WTC11 (cell line): ENCODE results near the gene XKRX. TPM values are rescaled to one million over a fixed set of nuclear protein-coding genes. Genes with fewer than 3 reads are reported as not detected.

Experiments
- ATAC-seq: fragments of 200-7000 bp; cut with Tn5 transposase; 2 replicates; pipeline ENCODE4 v1.10.0; 2021; ENCODE audit warnings: mild to moderate bottlenecking, moderate library complexity
- CTCF ChIA-PET: fragments of 300-600 bp; sonication (Branson Sonifier 250); formaldehyde crosslinking; loops from one replicate; lab custom pipeline; 2021; ENCODE audit warnings: antibody characterized with exemption; lab: Charles Lee
- POLR2A ChIA-PET: fragments of 350-600 bp; sonication (Branson Sonifier 250); formaldehyde crosslinking; loops from one replicate; lab custom pipeline; 2021; ENCODE audit warnings: antibody characterized with exemption; lab: Charles Lee
- DNase-seq: peaks from one replicate; pipeline ENCODE4 v3.0.0; 2021; ENCODE audit warnings: low spot score
- H3K27ac Mint-ChIP-seq: 2 replicates; pipeline ENCODE4 v1.8.0; 2021; ENCODE audit warnings: mixed read lengths
- H3K27me3 Mint-ChIP-seq: 2 replicates; pipeline ENCODE4 v1.8.0; 2021; ENCODE audit warnings: low read depth, mild to moderate bottlenecking, moderate library complexity, mixed read lengths
- H3K36me3 Mint-ChIP-seq: 2 replicates; pipeline ENCODE4 v1.8.0; 2021; ENCODE audit warnings: mixed read lengths
- H3K4me1 Mint-ChIP-seq: 2 replicates; pipeline ENCODE4 v1.8.0; 2022; ENCODE audit warnings: mixed read lengths
- H3K4me3 Mint-ChIP-seq: 2 replicates; pipeline ENCODE4 v1.8.0; 2021; ENCODE audit warnings: mild to moderate bottlenecking, moderate library complexity, mixed read lengths
- H3K9me3 Mint-ChIP-seq: 2 replicates; pipeline ENCODE4 v1.8.0; 2021; ENCODE audit warnings: mixed read lengths
- ATF1 ChIP-seq: sonication (generic); formaldehyde crosslinking; IDR thresholded peaks from 2 replicates; pipeline ENCODE4 v1.8.1; 2023; ENCODE audit warnings: mild to moderate bottlenecking, moderate library complexity, missing genetic modification reagents
- ELF4 ChIP-seq: sonication (generic); formaldehyde crosslinking; IDR thresholded peaks from 2 replicates; pipeline ENCODE4 v1.8.1; 2022; ENCODE audit warnings: low read depth, mild to moderate bottlenecking, moderate library complexity, missing genetic modification reagents
- ESRRA ChIP-seq: sonication (generic); formaldehyde crosslinking; IDR thresholded peaks from 2 replicates; pipeline ENCODE4 v1.8.1; 2022; ENCODE audit warnings: mild to moderate bottlenecking, missing genetic modification reagents, borderline replicate concordance
- ETV6 ChIP-seq: sonication (generic); formaldehyde crosslinking; IDR thresholded peaks from 2 replicates; pipeline ENCODE4 v1.8.1; 2022; ENCODE audit warnings: mild to moderate bottlenecking, missing genetic modification reagents
- GTF2I ChIP-seq: fragments of 250-450 bp; sonication (Bioruptor Pico); conservative IDR thresholded peaks from 2 replicates; pipeline ENCODE4 v1.4.0; 2021; ENCODE audit warnings: mild to moderate bottlenecking
- HMGA2 ChIP-seq: fragments of 250-450 bp; sonication (Bioruptor Pico); IDR thresholded peaks from 2 replicates; pipeline ENCODE4 v1.4.0; 2021; ENCODE audit warnings: mild to moderate bottlenecking, moderate library complexity
- IRF2 ChIP-seq: sonication (generic); formaldehyde crosslinking; IDR thresholded peaks from 2 replicates; pipeline ENCODE4 v1.8.0; 2022; ENCODE audit warnings: low read depth, missing genetic modification reagents, borderline replicate concordance
- KAT7 ChIP-seq: sonication (generic); formaldehyde crosslinking; IDR thresholded peaks from 2 replicates; pipeline ENCODE4 v1.8.1; 2023; ENCODE audit warnings: missing genetic modification reagents, mild to moderate bottlenecking, borderline replicate concordance
- NFE2L1 ChIP-seq: sonication (generic); formaldehyde crosslinking; IDR thresholded peaks from 2 replicates; pipeline ENCODE4 v1.8.1; 2023; ENCODE audit warnings: missing genetic modification reagents
- NR2C2 ChIP-seq: sonication (generic); formaldehyde crosslinking; IDR thresholded peaks from 2 replicates; pipeline ENCODE4 v1.8.0; 2022; ENCODE audit warnings: mild to moderate bottlenecking, missing genetic modification reagents
- SMAD3 ChIP-seq: sonication (generic); formaldehyde crosslinking; IDR thresholded peaks from 2 replicates; pipeline ENCODE4 v1.8.0; 2022; ENCODE audit warnings: missing genetic modification reagents, mild to moderate bottlenecking, borderline replicate concordance
- SMAD4 ChIP-seq: sonication (generic); formaldehyde crosslinking; IDR thresholded peaks from 2 replicates; pipeline ENCODE4 v1.8.0; 2022; ENCODE audit warnings: mild to moderate bottlenecking, missing genetic modification reagents
- SOX15 ChIP-seq: fragments of 250-450 bp; sonication (Bioruptor Pico); IDR thresholded peaks from 2 replicates; pipeline ENCODE4 v1.9.0; 2021; ENCODE audit warnings: mild to moderate bottlenecking
- ZBTB21 ChIP-seq: sonication (generic); formaldehyde crosslinking; IDR thresholded peaks from 2 replicates; pipeline ENCODE4 v1.8.1; 2023; ENCODE audit warnings: mild to moderate bottlenecking, missing genetic modification reagents, borderline replicate concordance
- ZNF138 ChIP-seq: sonication (generic); formaldehyde crosslinking; conservative IDR thresholded peaks from 2 replicates; pipeline ENCODE4 v1.8.1; 2022; ENCODE audit warnings: mild to moderate bottlenecking, moderate library complexity, missing genetic modification reagents
- ZNF232 ChIP-seq: sonication (generic); formaldehyde crosslinking; IDR thresholded peaks from 2 replicates; pipeline ENCODE4 v1.8.0; 2022; ENCODE audit warnings: mild to moderate bottlenecking, missing genetic modification reagents
- ZNF263 ChIP-seq: sonication (generic); formaldehyde crosslinking; IDR thresholded peaks from 2 replicates; pipeline ENCODE4 v1.8.1; 2022; ENCODE audit warnings: low read depth, mild to moderate bottlenecking, moderate library complexity, missing genetic modification reagents
- ZNF317 ChIP-seq: sonication (generic); formaldehyde crosslinking; IDR thresholded peaks from 2 replicates; pipeline ENCODE4 v1.8.1; 2023; ENCODE audit warnings: low read depth, mild to moderate bottlenecking, moderate library complexity, missing genetic modification reagents, borderline replicate concordance
- ZNF396 ChIP-seq: fragments of 250-450 bp; sonication (Bioruptor Pico); IDR thresholded peaks from 2 replicates; pipeline ENCODE4 v1.8.0; 2021; ENCODE audit warnings: mild to moderate bottlenecking, moderate library complexity, borderline replicate concordance
- total RNA-seq: library from RNA; stranded (reverse); gene quantifications from 3 replicates; pipeline ENCODE4 v1.2.3, GENCODE V29; 2021
- TF ChIP-seq, protein P1 (sequence below): sonication (generic); formaldehyde crosslinking; IDR thresholded peaks from 2 replicates; pipeline ENCODE4 v1.8.1; 2023; ENCODE audit warnings: mild to moderate bottlenecking, missing genetic modification reagents, moderate library complexity
- TF ChIP-seq, protein P2 (sequence below): fragments of 250-450 bp; sonication (Bioruptor Pico); IDR thresholded peaks from 2 replicates; pipeline ENCODE4 v1.9.0; 2021; ENCODE audit warnings: mild to moderate bottlenecking, borderline replicate concordance
- TF ChIP-seq, protein P3 (sequence below): fragments of 250-450 bp; sonication (Bioruptor Pico); IDR thresholded peaks from 2 replicates; pipeline ENCODE4 v1.8.0; 2021; ENCODE audit warnings: mild to moderate bottlenecking
- TF ChIP-seq, protein P4 (sequence below): sonication (generic); formaldehyde crosslinking; IDR thresholded peaks from 2 replicates; pipeline ENCODE4 v1.8.1; 2023; ENCODE audit warnings: mild to moderate bottlenecking, missing genetic modification reagents

The XKRX gene
- total RNA-seq, 1 experiment from 2014 or later, result 1.1 TPM

DNA sequence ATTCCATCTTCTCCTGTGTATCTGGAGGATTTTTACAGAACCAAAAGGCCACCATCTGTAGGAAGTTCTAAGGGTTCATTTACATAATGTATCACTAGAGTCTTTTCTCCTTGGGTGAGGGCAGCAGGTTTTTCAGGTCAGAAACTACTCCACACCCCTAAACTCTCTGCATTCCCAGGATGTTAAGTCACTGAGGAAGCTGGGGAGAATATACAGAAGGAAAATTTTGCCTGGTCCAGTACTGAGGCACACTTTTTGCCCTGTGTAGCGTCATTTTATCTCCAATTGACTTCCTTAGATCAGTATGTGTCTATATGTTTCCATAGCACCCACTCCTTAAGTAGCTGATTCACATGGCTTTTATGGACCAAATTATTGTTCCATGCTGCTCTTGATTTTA is 17.0 kb downstream of the XKRX start (continued):
- TF ChIP-seq SMAD3 (CRISPR knock-in tag), result no peak
- no peak for TF ChIP-seq KAT7 (CRISPR knock-in tag)
- no peak for TF ChIP-seq SMAD4 (CRISPR knock-in tag)
- no peak for TF ChIP-seq ATF1 (CRISPR knock-in tag)
- TF ChIP-seq ZNF263 (CRISPR knock-in tag), result no peak
- no peak for TF ChIP-seq ESRRA (CRISPR knock-in tag)
- TF ChIP-seq ZNF396, result no peak
- TF ChIP-seq GTF2I (CRISPR knock-in tag), result no peak
- no peak for TF ChIP-seq ZNF232 (CRISPR knock-in tag)
- no peak for TF ChIP-seq ZNF138 (CRISPR knock-in tag)
- no peak for TF ChIP-seq HMGA2 (CRISPR knock-in tag)
- TF ChIP-seq ZBTB21 (CRISPR knock-in tag), result no peak
- TF ChIP-seq ETV6 (CRISPR knock-in tag), result no peak

DNA sequence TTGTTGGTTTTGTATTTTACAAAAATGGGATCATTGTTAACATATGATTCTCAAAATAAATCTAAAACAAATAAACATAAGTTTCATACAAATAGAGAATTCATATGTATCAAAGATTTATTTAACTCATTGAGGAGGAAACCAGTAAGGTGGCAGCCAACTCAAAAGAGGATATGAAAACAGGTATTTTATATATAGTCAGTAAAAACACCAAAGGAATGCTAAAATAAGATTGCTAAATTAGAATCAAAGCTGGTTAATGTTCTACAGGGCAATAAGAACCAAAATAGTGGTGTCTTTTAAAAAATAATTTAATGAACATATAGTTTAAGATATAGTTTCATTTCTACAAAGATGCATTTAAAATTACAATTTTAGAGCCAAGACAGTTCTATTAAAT is 23.1 kb downstream of the XKRX start:
- CTCF ChIA-PET, result no interaction called here
- ATAC-seq, result no peak
- POLR2A ChIA-PET, result no interaction called here
- no peak for DNase-seq
- Mint-ChIP-seq H3K27ac (no peak overlapping the region), H3K36me3 (peaks cover 3% of the 10 kb centered on the region; the same call in 1 of the 2 replicates), H3K27me3 (no peaks in the 10 kb centered on the region; the same call in 1 of the 2 replicates), H3K9me3 (peaks cover 13% of the 10 kb centered on the region), H3K4me1 (peaks cover 2% of the 10 kb centered on the region), H3K4me3 (no peak overlapping the region)
- TF ChIP-seq ZNF138 (CRISPR knock-in tag), result no peak
- no peak for TF ChIP-seq SOX15
- no peak for TF ChIP-seq ELF4
- TF ChIP-seq, protein P1, sequence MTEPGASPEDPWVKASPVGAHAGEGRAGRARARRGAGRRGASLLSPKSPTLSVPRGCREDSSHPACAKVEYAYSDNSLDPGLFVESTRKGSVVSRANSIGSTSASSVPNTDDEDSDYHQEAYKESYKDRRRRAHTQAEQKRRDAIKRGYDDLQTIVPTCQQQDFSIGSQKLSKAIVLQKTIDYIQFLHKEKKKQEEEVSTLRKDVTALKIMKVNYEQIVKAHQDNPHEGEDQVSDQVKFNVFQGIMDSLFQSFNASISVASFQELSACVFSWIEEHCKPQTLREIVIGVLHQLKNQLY, result no peak
- TF ChIP-seq NR2C2 (CRISPR knock-in tag), result no peak
- TF ChIP-seq KAT7 (CRISPR knock-in tag), result no peak
- TF ChIP-seq, protein P2, sequence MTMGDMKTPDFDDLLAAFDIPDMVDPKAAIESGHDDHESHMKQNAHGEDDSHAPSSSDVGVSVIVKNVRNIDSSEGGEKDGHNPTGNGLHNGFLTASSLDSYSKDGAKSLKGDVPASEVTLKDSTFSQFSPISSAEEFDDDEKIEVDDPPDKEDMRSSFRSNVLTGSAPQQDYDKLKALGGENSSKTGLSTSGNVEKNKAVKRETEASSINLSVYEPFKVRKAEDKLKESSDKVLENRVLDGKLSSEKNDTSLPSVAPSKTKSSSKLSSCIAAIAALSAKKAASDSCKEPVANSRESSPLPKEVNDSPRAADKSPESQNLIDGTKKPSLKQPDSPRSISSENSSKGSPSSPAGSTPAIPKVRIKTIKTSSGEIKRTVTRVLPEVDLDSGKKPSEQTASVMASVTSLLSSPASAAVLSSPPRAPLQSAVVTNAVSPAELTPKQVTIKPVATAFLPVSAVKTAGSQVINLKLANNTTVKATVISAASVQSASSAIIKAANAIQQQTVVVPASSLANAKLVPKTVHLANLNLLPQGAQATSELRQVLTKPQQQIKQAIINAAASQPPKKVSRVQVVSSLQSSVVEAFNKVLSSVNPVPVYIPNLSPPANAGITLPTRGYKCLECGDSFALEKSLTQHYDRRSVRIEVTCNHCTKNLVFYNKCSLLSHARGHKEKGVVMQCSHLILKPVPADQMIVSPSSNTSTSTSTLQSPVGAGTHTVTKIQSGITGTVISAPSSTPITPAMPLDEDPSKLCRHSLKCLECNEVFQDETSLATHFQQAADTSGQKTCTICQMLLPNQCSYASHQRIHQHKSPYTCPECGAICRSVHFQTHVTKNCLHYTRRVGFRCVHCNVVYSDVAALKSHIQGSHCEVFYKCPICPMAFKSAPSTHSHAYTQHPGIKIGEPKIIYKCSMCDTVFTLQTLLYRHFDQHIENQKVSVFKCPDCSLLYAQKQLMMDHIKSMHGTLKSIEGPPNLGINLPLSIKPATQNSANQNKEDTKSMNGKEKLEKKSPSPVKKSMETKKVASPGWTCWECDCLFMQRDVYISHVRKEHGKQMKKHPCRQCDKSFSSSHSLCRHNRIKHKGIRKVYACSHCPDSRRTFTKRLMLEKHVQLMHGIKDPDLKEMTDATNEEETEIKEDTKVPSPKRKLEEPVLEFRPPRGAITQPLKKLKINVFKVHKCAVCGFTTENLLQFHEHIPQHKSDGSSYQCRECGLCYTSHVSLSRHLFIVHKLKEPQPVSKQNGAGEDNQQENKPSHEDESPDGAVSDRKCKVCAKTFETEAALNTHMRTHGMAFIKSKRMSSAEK, result no peak
- TF ChIP-seq, protein P3, sequence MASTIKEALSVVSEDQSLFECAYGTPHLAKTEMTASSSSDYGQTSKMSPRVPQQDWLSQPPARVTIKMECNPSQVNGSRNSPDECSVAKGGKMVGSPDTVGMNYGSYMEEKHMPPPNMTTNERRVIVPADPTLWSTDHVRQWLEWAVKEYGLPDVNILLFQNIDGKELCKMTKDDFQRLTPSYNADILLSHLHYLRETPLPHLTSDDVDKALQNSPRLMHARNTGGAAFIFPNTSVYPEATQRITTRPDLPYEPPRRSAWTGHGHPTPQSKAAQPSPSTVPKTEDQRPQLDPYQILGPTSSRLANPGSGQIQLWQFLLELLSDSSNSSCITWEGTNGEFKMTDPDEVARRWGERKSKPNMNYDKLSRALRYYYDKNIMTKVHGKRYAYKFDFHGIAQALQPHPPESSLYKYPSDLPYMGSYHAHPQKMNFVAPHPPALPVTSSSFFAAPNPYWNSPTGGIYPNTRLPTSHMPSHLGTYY (CRISPR knock-in tag), result no peak
- no peak for TF ChIP-seq NFE2L1
- no peak for TF ChIP-seq ZNF317 (CRISPR knock-in tag)
- no peak for TF ChIP-seq IRF2 (CRISPR knock-in tag)
- TF ChIP-seq, protein P4, sequence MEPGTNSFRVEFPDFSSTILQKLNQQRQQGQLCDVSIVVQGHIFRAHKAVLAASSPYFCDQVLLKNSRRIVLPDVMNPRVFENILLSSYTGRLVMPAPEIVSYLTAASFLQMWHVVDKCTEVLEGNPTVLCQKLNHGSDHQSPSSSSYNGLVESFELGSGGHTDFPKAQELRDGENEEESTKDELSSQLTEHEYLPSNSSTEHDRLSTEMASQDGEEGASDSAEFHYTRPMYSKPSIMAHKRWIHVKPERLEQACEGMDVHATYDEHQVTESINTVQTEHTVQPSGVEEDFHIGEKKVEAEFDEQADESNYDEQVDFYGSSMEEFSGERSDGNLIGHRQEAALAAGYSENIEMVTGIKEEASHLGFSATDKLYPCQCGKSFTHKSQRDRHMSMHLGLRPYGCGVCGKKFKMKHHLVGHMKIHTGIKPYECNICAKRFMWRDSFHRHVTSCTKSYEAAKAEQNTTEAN, result no peak
